Measurements from ENCODE around the gene TMEM150A.
"Not testable (repeated sequence)": the region's sequence is repeated elsewhere in the genome, so short reads cannot be mapped to it uniquely, and the experiment has no call there.

TMEM150A gene

GRCh38 chr2:85561280-85562212 lies 41.0 kb downstream of the TMEM150A start, which contains the start of gene GGCX:
Gene GGCX (minus strand): TSS chr2:85561493. CDS start chr2:85561428, 65 bp downstream.
- peak; percentile 25 for DNase-seq

GRCh38 chr2:85560812-85561279 lies 41.7 kb downstream of the TMEM150A start:
- no peak for DNase-seq

- not testable (repeated sequence) for DNase-seq
Observed at GRCh38 chr2:85560403-85560726, 42.1 kb downstream of the TMEM150A start.

GRCh38 chr2:85558160-85558559 lies 44.3 kb downstream of the TMEM150A start:
- DNase-seq: no peak

- no peak for DNase-seq
Observed at GRCh38 chr2:85557130-85557529, 45.4 kb downstream of the TMEM150A start.

- DNase-seq: no peak
Observed at GRCh38 chr2:85554980-85555612, 47.4 kb downstream of the TMEM150A start.

- DNase-seq: no peak
Observed at GRCh38 chr2:85553184-85553583, 49.3 kb downstream of the TMEM150A start.

GRCh38 chr2:85551698-85552678 lies 50.5 kb downstream of the TMEM150A start:
- DNase-seq: peak; percentile 10

- no peak for DNase-seq
Observed at GRCh38 chr2:85550486-85550885, 52.0 kb downstream of the TMEM150A start.

- DNase-seq: no peak
Observed at GRCh38 chr2:85549826-85550225, 52.7 kb downstream of the TMEM150A start.

- no peak for DNase-seq
Observed at GRCh38 chr2:85549095-85549494, 53.4 kb downstream of the TMEM150A start.

GRCh38 chr2:85548608-85548900 lies 53.9 kb downstream of the TMEM150A start:
- no peak for DNase-seq

All from NCI-H187 treated with DMSO at 0.1 percent for 48 hours (cell line).